Right atrium auricular region (tissue), 2 donors: Measurements from ENCODE around the gene TNK1. TPM values are rescaled to one million over a fixed set of nuclear protein-coding genes. Genes with fewer than 3 reads are reported as not detected.

ENCODE experiments used
- DNase-seq: peaks from one replicate; pipeline ENCODE4 v3.0.0-alpha.2; 2019; ENCODE audit warnings: low spot score
- H3K27ac ChIP-seq, 2 donors: fragments of 200-600 bp; sonication (generic); 1 replicate in 1 of 2; 2 replicates in 1 of 2; pipeline ENCODE4 v1.5.1; 2016 to 2019
- H3K27me3 ChIP-seq, 2 donors: fragments of 200-600 bp; sonication (generic); one replicate each; pipeline versions ENCODE4 v1.5.1 to v1.6.0; 2017 to 2019
- H3K36me3 ChIP-seq: fragments of 200-600 bp; sonication (generic); one replicate; pipeline ENCODE4 v1.5.1; 2016
- H3K4me1 ChIP-seq, 2 donors: fragments of 200-600 bp; sonication (generic); one replicate each; pipeline versions ENCODE4 v1.5.1 to v1.6.0; 2017 to 2019
- H3K4me3 ChIP-seq, 2 donors: fragments of 200-600 bp; sonication (generic); 1 replicate in 1 of 2; 2 replicates in 1 of 2; pipeline ENCODE4 v1.5.1; 2017 to 2019; ENCODE audit warnings: mild to moderate bottlenecking in 1 of 2, moderate library complexity in 1 of 2
- H3K9me3 ChIP-seq, 2 donors: fragments of 200-600 bp; sonication (generic); one replicate each; pipeline ENCODE4 v1.5.1; 2019
- CTCF ChIP-seq, 2 donors: fragments of 200-600 bp; sonication (generic); IDR thresholded peaks; one replicate each; pipeline ENCODE4 v1.5.1; 2019; ENCODE audit warnings: antibody characterized with exemption in 2 of 2
- total RNA-seq, 2 donors: library from RNA; depleted of rRNA; stranded (reverse); fragments of >200 nt; gene quantifications; one replicate each; pipeline ENCODE4 v1.1.0, GENCODE V29; 2016

The TNK1 gene
- total RNA-seq, 2 donors from 2014 or later: 4.1 to 4.8 TPM

- Histone ChIP-seq H3K36me3 (no peaks in the 10 kb centered on the region), H3K4me3 (peak overlapping the region; percentile 37 to 60), H3K27ac (peak overlapping the region; percentile 83 to 85), H3K27me3 (peaks cover 0 to 9% of the 10 kb centered on the region in 2 donors), H3K4me1 (peaks cover 0 to 56% of the 10 kb centered on the region in 2 donors), H3K9me3 (no peaks in the 10 kb centered on the region)
- no peak for DNase-seq
- peak in 1 of 2 donors; percentile 35 for TF ChIP-seq CTCF (IDR thresholded peaks at IDR 0.05)
Observed at GRCh38 chr17:7435676-7436555, 55.0 kb downstream of the TNK1 start.

- Histone ChIP-seq H3K36me3 (no peaks in the 10 kb centered on the region), H3K9me3 (no peaks in the 10 kb centered on the region), H3K27ac (peak overlapping the region; percentile 83 to 85), H3K4me3 (peak overlapping the region; percentile 42 to 60), H3K27me3 (peaks cover 0 to 9% of the 10 kb centered on the region in 2 donors), H3K4me1 (peaks cover 0 to 57% of the 10 kb centered on the region in 2 donors)
- peak; percentile 69 for DNase-seq
- peak; percentile 81 to 98 for TF ChIP-seq CTCF (IDR thresholded peaks at IDR 0.05)
Observed at GRCh38 chr17:7436556-7437368, 55.9 kb downstream of the TNK1 start.

- peaks cover 0 to 57% of the 10 kb centered on the region in 2 donors for H3K4me1 ChIP-seq
Observed at GRCh38 chr17:7437369-7437863, 56.5 kb downstream of the TNK1 start.

GRCh38 chr17:7437950-7438614 is 57.2 kb downstream of the TNK1 start:
- H3K27me3 ChIP-seq: peaks cover 0 to 9% of the 10 kb centered on the region in 2 donors
- no peak for TF ChIP-seq CTCF (IDR thresholded peaks at IDR 0.05)
- no peaks in the 10 kb centered on the region for H3K9me3 ChIP-seq
- no peaks in the 10 kb centered on the region for H3K36me3 ChIP-seq
- H3K27ac ChIP-seq: peak overlapping the region; percentile 83 to 85
- H3K4me1 ChIP-seq: peaks cover 0 to 57% of the 10 kb centered on the region in 2 donors
- peak overlapping the region; percentile 42 to 60 for H3K4me3 ChIP-seq
- DNase-seq: peak; percentile 62

More at GRCh38 chr17:7437369-7437863, 56.5 kb downstream of the TNK1 start:
- peaks cover 0 to 9% of the 10 kb centered on the region in 2 donors for H3K27me3 ChIP-seq
- peak overlapping the region; percentile 42 to 60 for H3K4me3 ChIP-seq
- H3K27ac ChIP-seq: peak overlapping the region; percentile 83 to 85
- no peak for DNase-seq
- no peak for TF ChIP-seq CTCF (IDR thresholded peaks at IDR 0.05)
- H3K36me3 ChIP-seq: no peaks in the 10 kb centered on the region
- H3K9me3 ChIP-seq: no peaks in the 10 kb centered on the region
